Testis (tissue), 2 donors: ENCODE results near the gene SH3RF1.

Experiments used
- CTCF ChIP-seq, 3 experiments: fragments of 450-650 bp in 2 of 3; fragments of 200-600 bp in 1 of 3; sonication (generic) in 1 of 3; IDR thresholded peaks; one replicate each; pipeline ENCODE4 v1.5.1; 2016 to 2019; ENCODE audit warnings: antibody characterized with exemption in 3 of 3, mild to moderate bottlenecking in 2 of 3, moderate library complexity in 1 of 3
- POLR2A ChIP-seq: fragments of 450-650 bp; IDR thresholded peaks from one replicate; pipeline ENCODE4 v1.6.1; 2017; ENCODE audit warnings: antibody characterized with exemption, mild to moderate bottlenecking, moderate library complexity

GRCh38 chr4:169238445-169238844 is 32.3 kb downstream of the SH3RF1 start:
- no peak for TF ChIP-seq CTCF (IDR thresholded peaks at IDR 0.05)
- no peak for TF ChIP-seq POLR2A
